Epithelial cell of proximal tubule (primary cell): ENCODE results near the gene POLD1. TPM values are rescaled to one million over a fixed set of nuclear protein-coding genes. Genes with fewer than 3 reads are reported as not detected.
A peak's percentile ranks its signal among the peaks of the same experiment; 100 is the strongest.
"Not testable (repeated sequence)": the region's sequence is repeated elsewhere in the genome, so short reads cannot be mapped to it uniquely, and the experiment has no call there.

ENCODE experiments used
- DNase-seq: peaks from one replicate; pipeline ENCODE4 v3.0.0-alpha.2; 2011; ENCODE audit warnings: low read depth
- H3K4me3 ChIP-seq: 2 replicates; pipeline ENCODE4 v1.5.1; 2011; ENCODE audit warnings: low read depth, mild to moderate bottlenecking, low read length
- CTCF ChIP-seq: conservative IDR thresholded peaks from 2 replicates; pipeline ENCODE4 v1.5.1; 2012; ENCODE audit warnings: low read depth, mild to moderate bottlenecking, low read length
- total RNA-seq: library from RNA; depleted of rRNA; stranded (reverse); fragments of >200 nt; gene quantifications from 2 replicates; pipeline ENCODE4 v1.2.3, GENCODE V29; 2015

Gene POLD1
- total RNA-seq, 1 donor from 2014 or later, result 89.4 TPM

GRCh38 chr19:50349277-50350057 is 34.7 kb upstream of the POLD1 start:
- H3K4me3 ChIP-seq, result no peak overlapping the region
- no peak for DNase-seq
- peak; percentile 17 for TF ChIP-seq CTCF

GRCh38 chr19:50352242-50352641 is 31.9 kb upstream of the POLD1 start:
- no peak overlapping the region for H3K4me3 ChIP-seq
- DNase-seq, result no peak
- TF ChIP-seq CTCF, result no peak

- not testable (repeated sequence) for DNase-seq, H3K4me3 ChIP-seq
These were observed 30.7 kb upstream of the POLD1 start for GRCh38 chr19:50353487-50353880.

- no peak overlapping the region for H3K4me3 ChIP-seq
- no peak for TF ChIP-seq CTCF
- DNase-seq, result no peak
These were observed 27.4 kb upstream of the POLD1 start for GRCh38 chr19:50356691-50357177.

- DNase-seq, result no peak
- peak overlapping the region; percentile 56 for H3K4me3 ChIP-seq
- peak; percentile 85 for TF ChIP-seq CTCF
These were observed 26.7 kb upstream of the POLD1 start for GRCh38 chr19:50357178-50358100.

- DNase-seq, result no peak
- peak overlapping the region; percentile 25 for H3K4me3 ChIP-seq
- no peak for TF ChIP-seq CTCF
These were observed 25.4 kb upstream of the POLD1 start for GRCh38 chr19:50358483-50359327.

GRCh38 chr19:50359328-50359818 is 24.8 kb upstream of the POLD1 start:
- DNase-seq, result no peak
- no peak for TF ChIP-seq CTCF
- no peak overlapping the region for H3K4me3 ChIP-seq
